HG03025 (cell line): Measurements from ENCODE around the gene ATP1B1.
A peak's percentile ranks its signal among the peaks of the same experiment; 100 is the strongest.
"Not testable (repeated sequence)": the region's sequence is repeated elsewhere in the genome, so short reads cannot be mapped to it uniquely, and the experiment has no call there.

Source experiments
- ATAC-seq: cut with Tn5 transposase; IDR thresholded peaks from one replicate; pipeline ENCODE4 v1.9.1; 2021; ENCODE audit warnings: mild to moderate bottlenecking, moderate library complexity; ENCODE audit not compliant: unreplicated experiment, low FRiP score

Gene ATP1B1

DNA sequence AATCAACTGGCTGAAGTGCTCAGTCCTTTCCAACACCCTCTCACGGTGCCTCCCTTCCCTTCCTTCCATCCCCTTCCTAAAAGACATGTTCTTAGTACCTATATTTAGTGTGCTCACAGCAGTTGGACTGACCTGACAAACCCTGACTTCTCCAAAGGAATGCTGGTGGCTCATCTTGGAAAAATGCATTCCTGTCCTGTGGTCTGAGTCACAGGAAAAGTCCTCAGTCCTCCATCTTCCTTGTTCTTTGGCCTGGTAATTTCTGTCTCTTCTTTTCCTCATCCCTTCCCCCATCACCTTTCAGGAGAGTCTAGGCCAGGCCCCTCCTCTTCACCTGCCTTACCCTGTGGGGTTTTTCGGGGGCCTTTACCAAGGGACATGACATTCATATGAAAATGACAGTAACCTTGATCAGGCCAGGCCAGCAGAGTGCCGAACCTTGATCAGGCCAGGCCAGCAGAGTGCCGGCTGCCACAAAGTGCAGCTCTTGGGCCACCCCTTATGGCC is 7.2 kb downstream of the ATP1B1 start:
- ATAC-seq: no peak

- ATAC-seq: no peak
These were observed 9.5 kb downstream of the ATP1B1 start for GRCh38 chr1:169115891-169116585.

GRCh38 chr1:169117014-169117413 is 10.5 kb downstream of the ATP1B1 start:
- ATAC-seq: no peak

GRCh38 chr1:169117599-169117998 is 11.1 kb downstream of the ATP1B1 start:
- ATAC-seq: no peak

DNA sequence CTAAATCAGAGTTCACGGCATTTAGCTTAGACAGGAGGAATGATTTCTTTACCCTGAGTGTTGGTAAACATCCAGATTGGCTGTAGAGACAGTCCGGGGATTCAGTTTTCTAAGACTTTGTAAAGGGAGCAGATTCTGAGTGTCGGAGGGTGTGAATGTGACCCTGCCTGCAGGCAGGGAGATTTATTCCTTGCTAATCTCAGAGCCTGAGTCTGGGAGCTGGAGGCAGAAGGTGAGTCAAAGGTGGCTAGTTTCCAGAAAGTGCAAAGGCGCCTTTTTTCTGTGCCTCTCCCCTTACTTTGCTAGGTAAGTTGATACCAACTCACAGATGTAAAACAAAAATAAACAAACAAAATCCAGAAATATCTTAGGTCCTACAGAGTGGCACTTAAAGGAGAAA is 11.7 kb downstream of the ATP1B1 start:
- ATAC-seq: no peak

- ATAC-seq: no peak
These were observed 12.9 kb downstream of the ATP1B1 start for GRCh38 chr1:169119405-169119804.

DNA sequence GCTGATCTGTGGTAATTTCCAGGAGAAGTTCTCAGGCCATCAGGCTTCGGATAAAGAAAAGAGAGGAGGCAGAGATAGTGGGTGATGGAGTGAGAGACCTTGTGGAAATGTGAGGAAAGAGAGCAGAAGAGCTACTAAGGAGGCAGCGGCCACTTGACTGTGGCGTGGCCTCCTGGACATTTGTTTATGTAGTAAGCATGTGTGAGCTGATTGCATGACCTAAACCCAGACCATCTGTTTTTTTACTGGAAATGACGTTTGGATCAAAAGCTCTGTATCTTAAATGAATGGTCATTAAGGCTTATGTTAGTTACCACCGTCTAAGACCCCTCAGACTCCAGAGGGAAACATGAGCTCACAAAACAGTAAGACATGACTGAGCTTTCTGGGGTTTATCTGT is 13.6 kb downstream of the ATP1B1 start:
- no peak for ATAC-seq

DNA sequence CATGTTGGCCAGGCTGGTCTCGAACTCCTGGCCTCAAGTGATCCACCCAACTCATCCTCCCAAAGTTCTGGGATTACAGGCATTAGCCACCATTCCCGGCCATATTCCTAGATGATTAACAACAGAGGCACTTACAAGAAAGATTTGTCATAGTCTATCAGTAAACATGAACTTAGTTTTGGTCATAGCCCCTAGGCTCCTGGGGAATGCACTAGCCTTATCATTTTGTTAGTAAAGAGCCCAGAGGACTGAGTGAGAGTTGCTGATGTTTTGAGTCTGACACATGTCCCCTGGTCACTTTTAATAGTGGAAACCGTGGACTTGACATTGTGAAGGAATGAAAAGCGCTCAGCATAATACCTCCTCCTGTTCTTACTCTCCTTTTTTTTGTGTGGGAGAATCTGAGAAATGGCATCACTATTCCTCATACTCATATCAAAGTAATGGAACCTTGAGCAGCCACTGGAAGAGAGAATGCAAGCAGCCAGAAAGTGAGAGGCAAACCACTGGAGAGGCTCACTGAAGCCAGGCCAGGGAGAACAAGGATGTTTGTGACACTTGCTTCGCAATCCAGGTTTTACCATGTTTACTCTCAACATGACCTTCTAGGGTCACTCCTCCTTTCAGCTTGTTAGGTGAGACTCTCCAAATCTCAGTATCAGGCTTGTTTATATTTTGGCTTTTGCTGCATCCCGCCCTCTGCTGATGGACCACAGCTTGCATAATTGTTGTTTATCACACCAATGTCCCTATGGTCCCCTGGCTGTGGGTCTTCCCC is 14.8 kb downstream of the ATP1B1 start:
- no peak for ATAC-seq

DNA sequence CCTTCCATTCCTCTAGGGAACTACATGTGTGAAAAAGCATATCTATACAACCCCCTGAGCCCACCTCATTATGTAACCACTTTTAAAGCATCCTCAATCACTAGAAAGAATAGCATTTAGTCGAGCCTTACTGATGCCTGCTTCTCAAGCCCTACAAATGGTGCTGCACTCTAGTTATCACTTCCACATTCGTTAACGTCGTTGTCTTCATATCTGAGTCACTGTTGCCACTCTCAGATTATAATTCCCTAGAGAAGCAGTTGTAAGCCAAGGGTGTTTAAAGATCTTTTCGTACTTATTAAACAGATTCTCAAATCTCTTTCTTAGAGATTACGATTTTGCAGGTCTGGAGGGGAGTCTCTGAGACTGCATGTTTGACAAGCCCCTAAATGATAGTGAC is 16.5 kb downstream of the ATP1B1 start:
- ATAC-seq: peak; percentile 53

DNA sequence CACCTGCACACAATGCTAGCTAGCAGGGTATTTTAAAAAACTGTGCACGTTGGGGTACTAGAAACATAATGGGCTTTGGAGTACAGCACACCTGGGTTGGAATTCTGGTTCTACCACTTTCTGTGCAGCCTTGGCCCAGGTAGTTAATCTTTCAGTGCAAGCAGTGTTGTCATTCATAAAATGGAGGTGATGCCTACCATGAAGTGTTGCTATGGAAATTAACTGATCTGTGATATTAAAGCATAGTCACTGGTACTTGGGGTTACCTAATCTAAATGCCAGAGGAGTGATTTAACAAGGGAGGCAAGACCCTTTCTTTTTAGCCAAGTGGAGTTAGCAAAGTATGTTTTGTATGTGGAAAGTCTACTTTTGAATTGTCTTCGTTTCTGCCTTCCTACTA is 18.0 kb downstream of the ATP1B1 start:
- no peak for ATAC-seq

DNA sequence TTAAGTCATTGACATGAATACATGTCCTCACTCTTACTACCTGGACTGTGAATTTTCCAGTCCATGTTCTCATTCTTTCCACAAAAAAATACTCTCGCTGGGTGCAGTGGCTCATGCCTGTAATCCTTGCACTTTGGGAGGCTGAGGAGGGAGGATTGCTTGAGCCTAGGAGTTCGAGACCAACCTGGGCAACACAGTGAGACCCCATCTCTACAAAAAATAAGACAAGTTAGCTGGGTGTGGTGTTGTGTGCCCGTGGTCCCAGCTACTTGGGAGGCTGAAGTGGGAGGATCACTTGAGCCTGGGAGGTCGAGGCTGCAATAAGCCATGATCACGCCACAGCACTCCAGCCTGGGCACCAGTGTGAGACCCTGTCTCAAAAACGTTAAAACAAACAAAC is 19.1 kb downstream of the ATP1B1 start:
- ATAC-seq: not testable (repeated sequence)

DNA sequence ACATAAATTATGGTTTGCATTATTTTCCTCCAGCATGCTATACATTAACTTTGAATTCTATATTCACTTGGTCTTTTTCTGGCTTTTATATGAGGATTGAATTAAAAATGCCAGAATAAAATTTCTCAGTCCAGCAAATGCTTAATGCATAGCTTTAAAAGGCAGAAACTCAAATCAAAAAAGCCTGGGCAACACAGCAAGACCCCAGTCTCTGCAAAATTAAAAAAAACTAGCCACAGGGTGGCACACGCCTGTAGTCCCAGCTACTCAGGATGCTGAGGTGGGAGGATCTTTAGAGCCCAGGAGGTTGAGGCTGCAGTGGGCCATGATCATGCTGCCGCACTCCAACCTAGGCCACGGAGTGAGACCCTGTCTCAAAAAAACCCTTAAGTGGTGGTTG is 19.8 kb downstream of the ATP1B1 start:
- ATAC-seq: no peak

DNA sequence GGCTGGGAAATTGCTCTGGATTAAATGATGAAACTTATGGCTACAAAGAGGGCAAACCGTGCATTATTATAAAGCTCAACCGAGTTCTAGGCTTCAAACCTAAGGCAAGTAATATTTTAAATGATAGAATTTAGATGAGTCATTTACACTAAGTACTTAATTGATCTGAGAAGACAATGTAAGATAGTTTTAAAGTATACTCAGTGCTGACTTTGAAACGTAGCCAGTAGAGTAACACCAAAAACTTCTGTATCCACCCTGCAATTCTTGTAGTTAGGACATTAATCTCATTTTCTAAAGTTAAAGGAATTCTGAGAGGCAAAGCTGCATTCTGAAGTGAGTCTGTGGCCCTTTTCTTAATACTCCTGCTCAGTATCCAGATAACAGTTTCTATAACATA is 20.8 kb downstream of the ATP1B1 start:
- ATAC-seq: no peak

GRCh38 chr1:169128562-169128961 is 22.1 kb downstream of the ATP1B1 start:
- ATAC-seq: no peak

DNA sequence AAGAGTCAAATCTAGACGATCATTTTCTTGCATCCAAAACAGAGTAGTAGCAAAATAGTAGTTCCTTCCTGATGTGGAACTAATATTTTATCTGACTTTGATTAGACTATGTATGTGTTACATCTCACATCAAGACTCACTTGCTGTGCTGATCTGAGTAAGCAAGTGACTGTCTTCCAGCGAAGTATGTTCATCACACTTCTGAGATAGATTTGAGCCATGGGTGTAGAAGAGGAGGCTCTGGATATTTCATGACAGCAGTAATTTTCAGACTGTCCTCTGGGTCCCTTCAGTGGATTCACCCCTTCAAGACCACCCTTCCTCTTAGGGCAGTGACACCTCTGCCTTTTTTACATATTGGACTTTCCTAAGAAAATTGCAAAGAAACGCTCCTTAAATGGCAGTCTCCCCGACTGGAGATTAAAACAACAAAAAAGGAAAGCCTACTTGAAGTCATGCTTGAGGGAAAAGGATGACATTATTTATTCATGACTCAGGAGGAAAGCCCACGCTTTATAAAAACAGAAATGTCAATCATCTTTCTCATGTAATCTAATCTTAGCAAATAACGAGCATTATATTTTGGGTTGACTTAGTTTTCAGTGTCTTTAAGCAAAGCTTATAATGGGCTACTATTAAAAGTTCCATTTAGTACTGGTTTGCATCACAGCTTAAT is 22.8 kb downstream of the ATP1B1 start:
- ATAC-seq: no peak

DNA sequence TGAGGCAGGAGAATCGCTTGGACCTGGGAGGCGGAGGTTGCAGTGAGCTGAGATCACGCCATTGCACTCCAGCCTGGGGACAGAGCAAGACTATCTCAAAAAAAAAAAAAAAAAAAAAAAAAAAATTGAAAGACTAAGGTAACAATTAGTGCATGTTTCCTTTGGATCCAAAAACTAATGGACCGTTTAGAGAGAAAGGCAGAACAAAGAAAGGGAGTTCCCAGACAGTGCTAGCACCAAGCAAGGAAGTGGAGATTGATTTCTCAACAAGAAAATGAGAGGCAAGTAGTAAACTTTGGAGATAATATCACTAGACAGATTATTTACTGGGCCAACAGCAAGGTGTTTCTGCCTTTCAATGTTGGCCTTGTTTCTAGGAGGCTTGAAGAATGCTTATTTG is 24.2 kb downstream of the ATP1B1 start:
- no peak for ATAC-seq

- ATAC-seq: no peak
These were observed 26.2 kb downstream of the ATP1B1 start for GRCh38 chr1:169132512-169133227.

DNA sequence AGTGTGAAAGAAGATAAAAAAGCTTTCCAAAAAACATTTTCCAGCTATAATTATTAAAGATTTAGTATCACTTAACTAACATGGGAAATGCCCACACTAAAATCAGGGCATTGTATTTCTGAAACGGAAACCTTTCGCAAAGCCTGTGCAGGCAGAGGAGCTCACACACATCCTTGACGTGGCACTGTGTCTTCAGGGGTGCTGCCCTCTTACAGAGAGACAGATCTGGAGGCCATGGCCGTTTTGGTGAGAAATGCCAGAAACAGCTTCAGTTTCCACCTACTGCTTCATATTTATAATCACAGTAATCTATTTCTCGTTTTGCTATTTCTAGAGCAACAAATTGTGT is 26.7 kb downstream of the ATP1B1 start:
- no peak for ATAC-seq

GRCh38 chr1:169133801-169134502 is 27.5 kb downstream of the ATP1B1 start:
- ATAC-seq: no peak

- ATAC-seq: no peak
These were observed 30.9 kb downstream of the ATP1B1 start for GRCh38 chr1:169137357-169137756.
